HepG2 (cell line): ENCODE measurements around the gene CFAP69.

Source experiments
- BCLAF1 ChIP-seq: fragments of 450-650 bp; IDR thresholded peaks from 2 replicates; pipeline ENCODE4 v1.6.1; 2017; ENCODE audit warnings: mild to moderate bottlenecking
- LCORL ChIP-seq, 2 experiments: fragments of 450-650 bp in 1 of 2; sonication (generic) in 1 of 2; formaldehyde crosslinking in 1 of 2; IDR thresholded peaks; 2 replicates each; pipeline versions ENCODE4 v1.5.0 to v1.6.1; 2017 to 2020; ENCODE audit warnings: antibody characterized with exemption in 1 of 2, missing genetic modification reagents in 1 of 2
- ZBTB1 ChIP-seq: sonication (generic); formaldehyde crosslinking; IDR thresholded peaks from 2 replicates; pipeline ENCODE4 v1.4.0; 2020; ENCODE audit warnings: missing genetic modification reagents, borderline replicate concordance
- ZFP36 ChIP-seq: fragments of 150-350 bp; IDR thresholded peaks from 2 replicates; pipeline ENCODE4 v1.6.1; 2018; ENCODE audit warnings: borderline replicate concordance, low read length, low read depth; ENCODE audit not compliant: partially characterized antibody
- ZMAT5 ChIP-seq: sonication (generic); formaldehyde crosslinking; IDR thresholded peaks from 2 replicates; pipeline ENCODE4 v1.5.0; 2020; ENCODE audit warnings: mild to moderate bottlenecking, low read depth, missing genetic modification reagents, borderline replicate concordance
- ZNF331 ChIP-seq: sonication (generic); formaldehyde crosslinking; IDR thresholded peaks from 2 replicates; pipeline ENCODE4 v1.4.0; 2020; ENCODE audit warnings: missing genetic modification reagents

GRCh38 chr7:90201500-90202195 is 43.3 kb upstream of the CFAP69 start:
- TF ChIP-seq BCLAF1, result no peak
- TF ChIP-seq ZBTB1 (CRISPR knock-in tag), result no peak
- no peak for TF ChIP-seq ZMAT5
- no peak for TF ChIP-seq ZNF331
- no peak for TF ChIP-seq ZFP36
- no peak for TF ChIP-seq LCORL (IDR thresholded peaks at IDR 0.05)
- TF ChIP-seq LCORL (CRISPR knock-in tag; IDR thresholded peaks at IDR 0.05), result no peak
